ENCODE results near the gene CD109. TPM values are rescaled to one million over a fixed set of nuclear protein-coding genes. Genes with fewer than 3 reads are reported as not detected.

The CD109 gene
- polyA plus RNA-seq, 1 donor from 2014 or later = 0.07 TPM

DNA sequence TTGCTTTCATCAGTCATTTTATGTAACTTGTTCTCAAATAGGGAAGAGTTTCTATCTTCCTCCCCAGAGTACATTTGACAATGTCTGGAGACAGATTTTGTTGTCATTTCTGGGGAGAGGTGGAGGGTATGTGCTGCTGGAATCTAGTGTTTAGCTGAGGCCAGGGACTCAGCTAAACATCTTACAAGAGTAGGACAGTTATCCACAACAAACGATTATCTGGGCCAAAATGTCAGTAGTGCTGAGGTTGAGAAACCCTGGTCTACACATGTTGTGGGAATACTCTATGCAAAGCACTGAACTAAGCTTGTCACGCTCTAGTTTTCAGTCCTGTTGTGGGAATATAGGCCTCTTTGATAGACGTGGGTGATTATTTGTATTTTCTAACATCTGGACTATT, 171.4 kb downstream of the CD109 start:
- H3K27ac ChIP-seq (ENCODE audit: low read length) = no peak overlapping the region
- H3K79me2 ChIP-seq (replicated peaks; ENCODE audit: insufficient read depth, low read length) = no peaks in the 10 kb centered on the region
- no peak for TF ChIP-seq EZH2 (IDR thresholded peaks at IDR 0.05; ENCODE audit: borderline replicate concordance, insufficient read depth, low read length, poor library complexity, severe bottlenecking)
- TF ChIP-seq, protein P1, sequence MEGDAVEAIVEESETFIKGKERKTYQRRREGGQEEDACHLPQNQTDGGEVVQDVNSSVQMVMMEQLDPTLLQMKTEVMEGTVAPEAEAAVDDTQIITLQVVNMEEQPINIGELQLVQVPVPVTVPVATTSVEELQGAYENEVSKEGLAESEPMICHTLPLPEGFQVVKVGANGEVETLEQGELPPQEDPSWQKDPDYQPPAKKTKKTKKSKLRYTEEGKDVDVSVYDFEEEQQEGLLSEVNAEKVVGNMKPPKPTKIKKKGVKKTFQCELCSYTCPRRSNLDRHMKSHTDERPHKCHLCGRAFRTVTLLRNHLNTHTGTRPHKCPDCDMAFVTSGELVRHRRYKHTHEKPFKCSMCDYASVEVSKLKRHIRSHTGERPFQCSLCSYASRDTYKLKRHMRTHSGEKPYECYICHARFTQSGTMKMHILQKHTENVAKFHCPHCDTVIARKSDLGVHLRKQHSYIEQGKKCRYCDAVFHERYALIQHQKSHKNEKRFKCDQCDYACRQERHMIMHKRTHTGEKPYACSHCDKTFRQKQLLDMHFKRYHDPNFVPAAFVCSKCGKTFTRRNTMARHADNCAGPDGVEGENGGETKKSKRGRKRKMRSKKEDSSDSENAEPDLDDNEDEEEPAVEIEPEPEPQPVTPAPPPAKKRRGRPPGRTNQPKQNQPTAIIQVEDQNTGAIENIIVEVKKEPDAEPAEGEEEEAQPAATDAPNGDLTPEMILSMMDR (IDR thresholded peaks at IDR 0.05; ENCODE audit: poor library complexity, severe bottlenecking) = no peak
- TF ChIP-seq EP300 (conservative IDR thresholded peaks at IDR 0.05; ENCODE audit: poor library complexity, severe bottlenecking) = no peak
- TF ChIP-seq SMC3 (conservative IDR thresholded peaks at IDR 0.05; ENCODE audit: poor library complexity) = no peak
- TF ChIP-seq, protein P2, sequence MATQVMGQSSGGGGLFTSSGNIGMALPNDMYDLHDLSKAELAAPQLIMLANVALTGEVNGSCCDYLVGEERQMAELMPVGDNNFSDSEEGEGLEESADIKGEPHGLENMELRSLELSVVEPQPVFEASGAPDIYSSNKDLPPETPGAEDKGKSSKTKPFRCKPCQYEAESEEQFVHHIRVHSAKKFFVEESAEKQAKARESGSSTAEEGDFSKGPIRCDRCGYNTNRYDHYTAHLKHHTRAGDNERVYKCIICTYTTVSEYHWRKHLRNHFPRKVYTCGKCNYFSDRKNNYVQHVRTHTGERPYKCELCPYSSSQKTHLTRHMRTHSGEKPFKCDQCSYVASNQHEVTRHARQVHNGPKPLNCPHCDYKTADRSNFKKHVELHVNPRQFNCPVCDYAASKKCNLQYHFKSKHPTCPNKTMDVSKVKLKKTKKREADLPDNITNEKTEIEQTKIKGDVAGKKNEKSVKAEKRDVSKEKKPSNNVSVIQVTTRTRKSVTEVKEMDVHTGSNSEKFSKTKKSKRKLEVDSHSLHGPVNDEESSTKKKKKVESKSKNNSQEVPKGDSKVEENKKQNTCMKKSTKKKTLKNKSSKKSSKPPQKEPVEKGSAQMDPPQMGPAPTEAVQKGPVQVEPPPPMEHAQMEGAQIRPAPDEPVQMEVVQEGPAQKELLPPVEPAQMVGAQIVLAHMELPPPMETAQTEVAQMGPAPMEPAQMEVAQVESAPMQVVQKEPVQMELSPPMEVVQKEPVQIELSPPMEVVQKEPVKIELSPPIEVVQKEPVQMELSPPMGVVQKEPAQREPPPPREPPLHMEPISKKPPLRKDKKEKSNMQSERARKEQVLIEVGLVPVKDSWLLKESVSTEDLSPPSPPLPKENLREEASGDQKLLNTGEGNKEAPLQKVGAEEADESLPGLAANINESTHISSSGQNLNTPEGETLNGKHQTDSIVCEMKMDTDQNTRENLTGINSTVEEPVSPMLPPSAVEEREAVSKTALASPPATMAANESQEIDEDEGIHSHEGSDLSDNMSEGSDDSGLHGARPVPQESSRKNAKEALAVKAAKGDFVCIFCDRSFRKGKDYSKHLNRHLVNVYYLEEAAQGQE (IDR thresholded peaks at IDR 0.05; ENCODE audit: borderline replicate concordance) = no peak
- no peaks in the 10 kb centered on the region for H3K36me3 ChIP-seq (ENCODE audit: insufficient read depth, low read length)
- no peak overlapping the region for H3K4me3 ChIP-seq (ENCODE audit: low read length)
- no peaks in the 10 kb centered on the region for H3F3A ChIP-seq (ENCODE audit: insufficient read depth, low read length, poor library complexity, severe bottlenecking)
- no peaks in the 10 kb centered on the region for H4K20me1 ChIP-seq (ENCODE audit: insufficient read depth)
- no peak overlapping the region for H2AFZ ChIP-seq (ENCODE audit: low read depth, low read length)
- H3K9me2 ChIP-seq (ENCODE audit: insufficient read depth, low read length) = no peaks in the 10 kb centered on the region
- no peaks in the 10 kb centered on the region for H3K27me3 ChIP-seq (ENCODE audit: insufficient read depth, low read depth, low read length)
- H3K9ac ChIP-seq (ENCODE audit: low read length) = no peak overlapping the region
- no peaks in the 10 kb centered on the region for H3K9me3 ChIP-seq (ENCODE audit: low read length)
- no peak overlapping the region for H3K4me2 ChIP-seq (ENCODE audit: low read length)

DNA sequence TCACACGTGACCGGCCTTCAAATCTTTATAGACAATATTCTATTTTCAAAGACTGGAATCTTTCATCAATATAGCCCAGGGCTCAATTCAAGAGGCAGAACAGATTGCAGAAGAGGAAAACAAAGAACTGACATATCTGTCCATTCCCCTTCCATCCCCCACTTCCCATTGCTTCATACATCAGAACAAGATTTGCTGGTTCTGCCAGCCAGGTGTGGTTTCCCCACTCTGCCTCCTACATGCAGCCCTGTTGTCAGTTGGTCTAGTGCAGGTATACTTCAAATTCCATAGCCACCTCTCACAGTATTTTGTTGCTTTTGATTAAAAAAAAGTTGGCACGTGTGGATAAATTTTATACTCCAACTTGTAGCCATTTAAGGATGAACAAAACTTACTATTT, 174.9 kb downstream of the CD109 start:
- no peaks in the 10 kb centered on the region for H3F3A ChIP-seq (ENCODE audit: insufficient read depth, low read length, poor library complexity, severe bottlenecking)
- no peak overlapping the region for H3K4me2 ChIP-seq (ENCODE audit: low read length)
- H3K36me3 ChIP-seq (ENCODE audit: insufficient read depth, low read length) = no peaks in the 10 kb centered on the region
- H3K27me3 ChIP-seq (ENCODE audit: insufficient read depth, low read depth, low read length) = no peaks in the 10 kb centered on the region
- no peaks in the 10 kb centered on the region for H3K79me2 ChIP-seq (replicated peaks; ENCODE audit: insufficient read depth, low read length)
- TF ChIP-seq RAD21 (conservative IDR thresholded peaks at IDR 0.05) = no peak
- TF ChIP-seq, protein P1 (IDR thresholded peaks at IDR 0.05; ENCODE audit: poor library complexity, severe bottlenecking) = no peak
- no peak for TF ChIP-seq SMC3 (conservative IDR thresholded peaks at IDR 0.05; ENCODE audit: poor library complexity)
- TF ChIP-seq MXI1 (conservative IDR thresholded peaks at IDR 0.05; ENCODE audit: poor library complexity, severe bottlenecking) = no peak
- no peak for TF ChIP-seq TAF1 (IDR thresholded peaks at IDR 0.05; ENCODE audit: low read depth)
- TF ChIP-seq EZH2 (IDR thresholded peaks at IDR 0.05; ENCODE audit: borderline replicate concordance, insufficient read depth, low read length, poor library complexity, severe bottlenecking) = no peak
- TF ChIP-seq EP300 (conservative IDR thresholded peaks at IDR 0.05; ENCODE audit: poor library complexity, severe bottlenecking) = no peak
- TF ChIP-seq, protein P2 (IDR thresholded peaks at IDR 0.05; ENCODE audit: borderline replicate concordance) = no peak
- no peak for TF ChIP-seq POLR2AphosphoS5 (IDR thresholded peaks at IDR 0.05)
- H3K9me2 ChIP-seq (ENCODE audit: insufficient read depth, low read length) = no peaks in the 10 kb centered on the region
- no peak overlapping the region for H3K27ac ChIP-seq (ENCODE audit: low read length)
- no peaks in the 10 kb centered on the region for H4K20me1 ChIP-seq (ENCODE audit: insufficient read depth)
- no peak overlapping the region for H2AFZ ChIP-seq (ENCODE audit: low read depth, low read length)
- no peak overlapping the region for H3K9ac ChIP-seq (ENCODE audit: low read length)
- no peaks in the 10 kb centered on the region for H3K9me3 ChIP-seq (ENCODE audit: low read length)
- H3K4me3 ChIP-seq (ENCODE audit: low read length) = no peak overlapping the region
